K562 (cell line): ENCODE results near the gene TEX22. TPM values are rescaled to one million over a fixed set of nuclear protein-coding genes. Genes with fewer than 3 reads are reported as not detected.

Experiments
- ATAC-seq: fragments of 200-7000 bp; cut with Tn5 transposase; 3 replicates; pipeline ENCODE4 v1.9.1; 2020; ENCODE audit warnings: moderate library complexity
- BruUV-seq: library from RNA; stranded (reverse); fragments of 400-500 nt; replicated peaks from 2 replicates; lab custom pipeline; 2021; lab: Mats Ljungman, UMichigan
- CTCF ChIA-PET: fragments of 300-600 bp; formaldehyde crosslinking; extraction: SDS; loops from one replicate; lab custom pipeline; 2021; ENCODE audit warnings: low intra/inter-chr PET ratio; lab: Yijun Ruan, JAX
- POLR2A ChIA-PET: fragments of 300-600, 350-650 bp; sonication (Branson Sonifier 250); formaldehyde crosslinking; extraction: SDS; loops from one replicate; lab custom pipeline; 2021; ENCODE audit warnings: antibody characterized with exemption, inconsistent platforms; lab: Yijun Ruan, JAX
- DNase-seq, 4 experiments: peaks; one replicate each; pipeline versions ENCODE4 v3.0.0 to v3.0.0-alpha.2; 2011 to 2018; ENCODE audit warnings: low spot score in 3 of 4, mixed read lengths in 3 of 4; ENCODE audit errors: extremely low read depth in 1 of 4
- FAIRE-seq: peaks from 2 replicates; lab custom pipeline; 2011; peaks lifted over from hg19 to GRCh38; lab: Jason Lieb, UNC
- H2AFZ ChIP-seq: 2 replicates; pipeline ENCODE4 v1.6.0; 2011; ENCODE audit warnings: low read depth, low read length, control low read depth, inconsistent platforms
- H3K27ac ChIP-seq: fragments of 200-600 bp; 3 replicates; pipeline ENCODE4 v1.8.0; 2011; ENCODE audit warnings: low read depth, mild to moderate bottlenecking, control low read depth, inconsistent platforms, low read length, moderate library complexity, mixed read lengths; ENCODE audit errors: extremely low read depth
- H3K27me3 ChIP-seq, 2 experiments: fragments of 300-600 bp in 1 of 2; 2 replicates in 1 of 2; 3 replicates in 1 of 2; pipeline versions ENCODE4 v1.6.0 to v1.8.0; 2011; ENCODE audit warnings: inconsistent platforms in 2 of 2, low read length in 2 of 2, mild to moderate bottlenecking in 1 of 2, mixed read lengths in 1 of 2, moderate library complexity in 1 of 2; ENCODE audit not compliant: control insufficient read depth in 2 of 2, insufficient read depth in 2 of 2
- H3K36me3 ChIP-seq: fragments of 300-600 bp; 3 replicates; pipeline ENCODE4 v1.8.0; 2011; ENCODE audit warnings: mild to moderate bottlenecking, low read length, inconsistent platforms; ENCODE audit not compliant: control insufficient read depth, insufficient read depth
- H3K4me1 ChIP-seq, 2 experiments: fragments of 200-600 bp in 1 of 2; replicated peaks in 1 of 2; 2 replicates in 1 of 2; 3 replicates in 1 of 2; pipeline versions ENCODE4 v1.5.1 to v1.8.0; 2011; ENCODE audit warnings: inconsistent platforms in 2 of 2, low read length in 2 of 2, mild to moderate bottlenecking in 1 of 2, mixed read lengths in 1 of 2, moderate library complexity in 1 of 2; ENCODE audit not compliant: control insufficient read depth in 2 of 2, insufficient read depth in 2 of 2
- H3K4me2 ChIP-seq: 2 replicates; pipeline ENCODE4 v1.6.1; 2011; ENCODE audit warnings: low read length, control low read depth, inconsistent platforms, mixed read lengths; ENCODE audit not compliant: insufficient read depth
- H3K4me3 ChIP-seq: fragments of 200-600 bp; sonication (generic), shearing (Covaris generic); 2 replicates; pipeline ENCODE4 v1.5.1; 2016; ENCODE audit warnings: control low read depth, inconsistent platforms
- H3K79me2 ChIP-seq: fragments of 200-600 bp; 3 replicates; pipeline ENCODE4 v1.8.0; 2011; ENCODE audit warnings: low read length, inconsistent platforms; ENCODE audit not compliant: control insufficient read depth, insufficient read depth
- H3K9ac ChIP-seq, 2 experiments: 2 replicates each; pipeline versions ENCODE4 v1.6.0 to v1.6.1; 2011; ENCODE audit warnings: low read depth in 2 of 2, low read length in 2 of 2, control low read depth in 1 of 2, inconsistent platforms in 1 of 2, mild to moderate bottlenecking in 1 of 2, mixed read lengths in 1 of 2; ENCODE audit not compliant: insufficient read depth in 1 of 2
- H3K9me1 ChIP-seq: one replicate; pipeline ENCODE4 v1.6.0; 2011; ENCODE audit warnings: inconsistent platforms, mild to moderate bottlenecking, low read length, moderate library complexity; ENCODE audit not compliant: control insufficient read depth, insufficient read depth
- H3K9me3 ChIP-seq: replicated peaks from 2 replicates; pipeline ENCODE4 v1.5.1; 2011; ENCODE audit warnings: low read depth, low read length, inconsistent platforms; ENCODE audit not compliant: control insufficient read depth, insufficient read depth
- H4K20me1 ChIP-seq: replicated peaks from 2 replicates; pipeline ENCODE4 v1.6.1; 2011; ENCODE audit warnings: low read length, inconsistent platforms, mixed read lengths; ENCODE audit not compliant: control insufficient read depth, insufficient read depth
- BRF1 ChIP-seq: IDR thresholded peaks from 3 replicates; pipeline ENCODE4 v1.6.1; 2011; ENCODE audit warnings: borderline replicate concordance, mild to moderate bottlenecking; ENCODE audit not compliant: insufficient read length; ENCODE audit errors: extremely low read depth
- CSDE1 ChIP-seq, 2 experiments: fragments of 450-650 bp; IDR thresholded peaks; 2 replicates each; pipeline ENCODE4 v1.6.1; 2016; ENCODE audit warnings: mild to moderate bottlenecking in 1 of 2
- GATAD2A ChIP-seq: fragments of 450-650 bp; IDR thresholded peaks from 2 replicates; pipeline ENCODE4 v1.6.1; 2017
- HDAC6 ChIP-seq: IDR thresholded peaks from 2 replicates; pipeline ENCODE4 v1.6.1; 2012; ENCODE audit warnings: low read depth, mild to moderate bottlenecking, control low read depth, inconsistent platforms, low read length, moderate library complexity
- NFE2 ChIP-seq: IDR thresholded peaks from 2 replicates; pipeline ENCODE4 v1.6.1; 2014; ENCODE audit warnings: antibody characterized with exemption, low read depth
- PHF8 ChIP-seq: fragments of 200-600 bp; sonication (generic); IDR thresholded peaks from 2 replicates; pipeline ENCODE4 v1.6.1; 2012; ENCODE audit warnings: mixed run types, mild to moderate bottlenecking, inconsistent platforms, low read length, moderate library complexity, borderline replicate concordance
- PRDM10 ChIP-seq: fragments of 450-650 bp; IDR thresholded peaks from 2 replicates; pipeline ENCODE4 v1.6.1; 2018; ENCODE audit not compliant: partially characterized antibody
- ZNF583 ChIP-seq: fragments of 250-450 bp; sonication (Bioruptor Pico); IDR thresholded peaks from 2 replicates; pipeline ENCODE4 v1.4.0; 2020
- ZNF75A ChIP-seq: fragments of 450-650 bp; formaldehyde crosslinking; IDR thresholded peaks from 2 replicates; pipeline ENCODE4 v1.4.0; 2020; ENCODE audit warnings: mild to moderate bottlenecking
- WGBS: fragments of 100-300 bp; shearing (Covaris generic); methylation state at CpG from one replicate; pipeline ENCODE4 v1.1.6; 2016; ENCODE audit warnings: low coverage, mixed read lengths; ENCODE audit not compliant: insufficient coverage; ENCODE audit errors: missing lambda C conversion rate; 5-methylcytosine and 5-hydroxymethylcytosine counted together
- in situ Hi-C: fragments of 300-500 bp; cut with MboI; formaldehyde crosslinking; loops from 4 replicates; pipeline ENCODE4 v1.15.0; 2018; ENCODE audit warnings: inconsistent platforms, mixed read lengths
- intact Hi-C: fragments of 100-400 bp; cut with micrococcal nuclease; formaldehyde crosslinking; loops from 2 replicates; pipeline ENCODE4 v1.14.2; 2022
- polyA plus RNA-seq, 8 experiments: library from polyadenylated mRNA; depleted of rRNA in 4 of 8; stranded (reverse) in 5 of 8; unstranded in 3 of 8; fragments of >200 nt; fragmentation: Nextera tagmentation in 2 of 8; fragmentation: Illumina TruSeq in 1 of 8; extraction: Ambion mirVana in 2 of 8; extraction: Trizol in 1 of 8; gene quantifications; 2 replicates each; pipeline versions ENCODE4 v1.2.1 to v1.2.3, GENCODE V29; 2011 to 2014; ENCODE audit warnings: inconsistent platforms in 1 of 8, missing spikeins in 1 of 8
- total RNA-seq, 7 experiments: library from RNA; depleted of rRNA in 6 of 7; stranded (reverse); fragments of >200 nt in 6 of 7; fragmentation: Illumina TruSeq in 2 of 7; extraction: Trizol in 2 of 7; gene quantifications; 2 replicates each; pipeline versions ENCODE4 v1.2.1 to v1.2.3, GENCODE V29; 2011 to 2021; ENCODE audit warnings: low replicate concordance in 1 of 7

The TEX22 gene
- total and polyA plus RNA-seq, 9 of the 15 experiments (the other 6 are each of a cell fraction or from before 2014, with no cell fraction given): 0.04 to 1.7 (median 0.23) TPM; not detected in 2

GRCh38 chr14:105411017-105411941 is 12.9 kb downstream of the TEX22 start:
- no peaks in the 10 kb centered on the region for H4K20me1 ChIP-seq
- no peak overlapping the region for H3K27ac ChIP-seq
- H3K36me3 ChIP-seq: no peaks in the 10 kb centered on the region
- H3K9me3 ChIP-seq: no peaks in the 10 kb centered on the region
- BruUV-seq: no TSS peak
- no peaks in the 10 kb centered on the region for H3K79me2 ChIP-seq
- DNase-seq (peak; percentile 54 to 90 (median 88)), ATAC-seq (peak; percentile 82), FAIRE-seq (no peak)
- no peaks in the 10 kb centered on the region for H3K9me1 ChIP-seq
- peaks cover 0 to 30% of the 10 kb centered on the region in 2 experiments; a peak in 3 of 5 replicates for H3K4me1 ChIP-seq
- WGBS: 43% methylated on average over 12 of the region's 86 CpGs
- ChIA-PET POLR2A (interaction anchor here (0.6 kb wide), 1 partner anchor 133 kb away, joined by 5 read pairs; no protein-coding TSS in a partner anchor), CTCF (no interaction called here)
- H3K4me2 ChIP-seq: peak overlapping the region; percentile 55
- in situ Hi-C loops: no loop called here
- H3K27me3 ChIP-seq: peaks cover 0 to 10% of the 10 kb centered on the region in 2 experiments; a peak in 1 of 5 replicates
- peak overlapping the region in 1 of 2 experiments; percentile 86; a peak in 2 of 4 replicates for H3K9ac ChIP-seq
- peak overlapping the region; percentile 23; the same call in 1 of the 2 replicates for H3K4me3 ChIP-seq
- H2AFZ ChIP-seq: 0 out of 2 replicates have a peak overlapping the region, but pooled peaks have one; percentile 40
- intact Hi-C loops: no loop called here
- no peak for TF ChIP-seq ZNF583 (CRISPR knock-in tag)
- TF ChIP-seq CSDE1 (IDR thresholded peaks at IDR 0.05): no peak
- TF ChIP-seq HDAC6: no peak
- TF ChIP-seq GATAD2A: no peak
- no peak for TF ChIP-seq BRF1
- no peak for TF ChIP-seq ZNF75A (CRISPR knock-in tag)
- no peak for TF ChIP-seq PRDM10
- TF ChIP-seq NFE2: 0 out of 2 replicates have a peak, but pooled peaks have one; percentile 14
- TF ChIP-seq PHF8: no peak; the same call in 1 of the 2 replicates
